GM19193 (cell line): ENCODE measurements around the gene DPY19L1.

Experiments used
- POLR2A ChIP-seq: IDR thresholded peaks from 4 replicates; pipeline ENCODE4 v1.6.1; 2011; ENCODE audit not compliant: insufficient read depth, insufficient read length; ENCODE audit errors: extremely low read depth

Gene DPY19L1

GRCh38 chr7:35019179-35019729 is 18.0 kb downstream of the DPY19L1 start:
- no peak for TF ChIP-seq POLR2A

DNA sequence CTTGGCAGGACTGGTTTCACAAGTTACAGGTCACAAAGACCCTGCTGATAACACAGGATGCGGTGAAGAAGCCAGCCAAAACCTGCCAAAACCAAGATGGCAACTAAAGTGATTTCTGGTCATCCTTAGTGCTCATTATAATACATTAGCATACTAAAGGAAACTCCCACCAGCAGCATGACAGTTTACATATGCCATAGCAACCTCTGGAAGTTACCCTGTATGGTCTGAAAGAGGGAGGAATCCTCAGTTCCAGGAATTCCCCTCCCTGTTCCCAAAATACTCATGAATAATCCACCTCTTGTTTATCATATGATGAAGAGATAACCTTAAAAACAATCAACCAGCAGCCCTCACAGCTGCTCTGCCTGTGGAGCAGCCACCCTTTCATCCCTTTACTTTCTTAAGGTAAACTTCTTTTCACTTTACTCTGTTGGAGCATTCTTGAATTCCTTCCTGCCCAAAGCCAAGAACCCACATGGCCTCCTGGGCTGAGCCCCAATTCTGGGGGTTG is 21.9 kb downstream of the DPY19L1 start:
- TF ChIP-seq POLR2A = no peak

- no peak for TF ChIP-seq POLR2A
Measured at GRCh38 chr7:35012160-35012559, 25.1 kb downstream of the DPY19L1 start.

GRCh38 chr7:35011085-35011484 is 26.2 kb downstream of the DPY19L1 start:
- no peak for TF ChIP-seq POLR2A

GRCh38 chr7:35007768-35008167 is 29.5 kb downstream of the DPY19L1 start:
- no peak for TF ChIP-seq POLR2A

DNA sequence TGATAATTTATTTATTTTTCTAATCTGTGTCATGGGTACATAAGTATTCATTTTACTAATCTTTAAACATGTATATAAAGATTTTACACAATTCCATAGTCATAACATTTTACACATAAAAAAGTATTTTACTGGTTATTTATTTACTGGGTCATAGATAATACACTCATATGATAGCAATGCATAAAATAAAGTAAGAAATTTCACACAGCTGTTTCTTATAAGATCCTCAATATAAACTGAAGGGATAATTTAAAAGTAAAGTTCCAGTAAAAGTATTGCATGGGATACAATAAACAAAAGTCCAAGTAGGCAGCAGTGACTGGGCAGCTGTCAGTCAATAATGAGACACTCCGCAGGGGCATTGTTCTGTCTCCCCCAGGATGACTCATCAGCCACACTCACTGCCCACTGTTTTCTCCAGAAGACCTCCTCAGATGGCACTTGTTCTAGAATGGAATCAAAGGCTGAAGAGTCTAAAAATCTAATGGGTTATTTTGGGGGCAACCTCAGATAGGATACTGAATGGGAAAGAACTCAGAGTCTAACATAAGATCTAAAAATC is 32.7 kb downstream of the DPY19L1 start:
- no peak for TF ChIP-seq POLR2A

GRCh38 chr7:35003679-35004303 is 33.5 kb downstream of the DPY19L1 start:
- no peak for TF ChIP-seq POLR2A

DNA sequence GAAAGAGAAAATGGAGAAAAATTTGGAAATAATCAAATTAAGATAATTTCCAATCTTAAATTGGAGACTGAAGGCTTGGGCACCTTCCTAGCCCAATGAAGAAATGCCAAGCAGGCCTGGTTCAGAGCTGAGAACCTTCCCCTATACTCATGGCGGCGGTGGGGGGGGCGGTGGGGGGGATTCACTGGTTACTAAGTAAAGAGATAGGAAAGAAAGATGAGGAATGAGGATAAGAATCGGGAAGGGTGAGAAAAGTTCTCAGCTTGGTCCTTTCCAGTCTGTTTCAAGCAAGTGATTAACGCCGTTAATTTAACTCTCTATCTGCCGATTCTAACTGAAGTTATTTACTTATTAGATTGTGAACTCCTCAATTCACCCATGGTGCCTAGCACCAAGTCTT is 41.5 kb downstream of the DPY19L1 start:
- no peak for TF ChIP-seq POLR2A

- TF ChIP-seq POLR2A = no peak
Measured at GRCh38 chr7:34991938-34992840, 45.1 kb downstream of the DPY19L1 start.

GRCh38 chr7:34982371-34983019 is 54.8 kb downstream of the DPY19L1 start:
- TF ChIP-seq POLR2A = no peak

GRCh38 chr7:34973400-34973760 is 63.9 kb downstream of the DPY19L1 start:
- TF ChIP-seq POLR2A = no peak

- TF ChIP-seq POLR2A = no peak
Measured at GRCh38 chr7:34958021-34958420, 79.3 kb downstream of the DPY19L1 start.

- no peak for TF ChIP-seq POLR2A
Measured at GRCh38 chr7:34952822-34953221, 84.5 kb downstream of the DPY19L1 start.

DNA sequence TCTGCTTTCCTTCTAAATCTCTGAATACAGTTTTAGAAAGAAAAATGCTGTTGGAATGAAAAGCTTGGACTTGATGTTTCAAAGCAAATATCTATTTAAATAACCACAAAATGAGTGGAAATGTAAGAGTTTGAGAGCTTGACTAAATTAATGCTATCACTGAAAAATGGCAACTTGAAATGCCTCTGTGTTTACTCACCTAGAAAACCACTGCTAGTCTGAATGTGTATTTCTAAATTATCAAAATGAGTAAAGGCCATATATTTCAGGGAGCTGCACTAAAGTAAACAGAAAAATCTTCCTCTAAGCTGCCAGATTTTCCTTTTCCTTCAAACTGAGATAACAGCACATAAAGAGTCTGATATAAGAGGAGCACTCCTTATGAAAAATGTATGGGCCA is 87.9 kb downstream of the DPY19L1 start:
- TF ChIP-seq POLR2A = no peak

DNA sequence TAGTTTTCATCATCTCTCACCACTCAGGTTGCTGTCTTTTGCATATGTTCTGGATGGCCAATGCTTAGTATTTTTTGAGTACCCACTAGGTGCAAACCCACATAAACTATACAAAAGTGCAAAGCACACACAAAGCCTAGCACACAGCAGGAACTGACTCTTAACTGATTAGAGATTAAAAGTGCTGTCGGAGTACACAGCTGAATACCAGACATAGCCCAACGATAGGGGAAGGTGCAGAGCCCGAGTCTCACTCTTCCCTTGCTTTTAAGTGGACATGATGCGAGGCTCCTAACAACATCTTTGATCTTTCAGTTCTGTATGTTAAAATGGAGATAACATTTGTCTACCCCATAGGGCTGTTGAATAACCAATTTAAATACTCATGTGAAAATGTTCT is 90.8 kb downstream of the DPY19L1 start:
- TF ChIP-seq POLR2A = no peak
